ENCODE results near the gene HAO2. TPM values are rescaled to one million over a fixed set of nuclear protein-coding genes. Genes with fewer than 3 reads are reported as not detected.
"Not testable (repeated sequence)": the region's sequence is repeated elsewhere in the genome, so short reads cannot be mapped to it uniquely, and the experiment has no call there.

The HAO2 gene
- total and polyA plus RNA-seq, 4 donors = not detected

DNA sequence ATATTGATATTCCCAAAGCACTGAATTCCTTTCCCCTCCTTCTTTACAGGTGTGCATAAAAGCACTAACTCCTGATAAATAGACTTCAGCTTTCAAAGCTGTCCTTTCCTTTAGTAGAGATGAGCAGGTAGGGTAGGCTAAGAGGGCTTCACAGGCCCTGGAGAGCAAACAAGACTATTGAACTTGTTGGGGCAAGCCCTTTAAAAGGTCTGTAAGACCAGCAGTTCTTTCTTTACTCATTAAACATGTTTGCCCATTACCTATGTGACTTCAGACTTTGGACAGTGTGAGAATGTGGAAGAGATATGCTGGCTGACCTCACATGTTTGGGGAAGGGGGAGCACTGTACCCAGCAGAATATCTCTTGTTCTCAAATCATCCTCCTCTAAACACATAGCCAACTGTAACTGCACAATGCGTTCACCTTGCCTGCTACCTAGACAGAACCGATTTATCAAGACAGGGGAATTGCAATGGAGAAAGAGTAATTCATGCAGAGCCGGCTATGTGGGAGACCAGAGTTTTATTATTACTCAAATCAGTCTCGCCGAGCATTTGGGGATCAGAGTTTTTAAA lies 27.1 kb upstream of the HAO2 start:
- ATAC-seq (ENCODE audit: insufficient read depth, low FRiP score) = no peak
- Histone ChIP-seq H3K4me3 (no peak overlapping the region), H3K36me3 (ENCODE audit: control insufficient read depth in 4 of 4, insufficient read depth in 4 of 4, low read length in 4 of 4) (no peaks in the 10 kb centered on the region), H3K27me3 (ENCODE audit: control insufficient read depth in 3 of 3, insufficient read depth in 3 of 3, low read length in 2 of 3) (no peaks in the 10 kb centered on the region), H3K9ac (ENCODE audit: insufficient read depth in 1 of 2, low read length in 2 of 2) (no peak overlapping the region), H3K4me1 (ENCODE audit: control insufficient read depth in 5 of 5, insufficient read depth in 5 of 5, low read length in 5 of 5) (no peaks in the 10 kb centered on the region), H3K27ac (ENCODE audit: low read depth in 1 of 2, low read length in 1 of 2) (no peak overlapping the region), H3K9me3 (ENCODE audit: control insufficient read depth in 4 of 4, insufficient read depth in 3 of 4, low read length in 3 of 4) (peaks cover 0 to 2% (median 0%) of the 10 kb centered on the region in 4 donors)
- DNase-seq = no peak
- 79 to 87% methylated on average over 5 of the region's 5 CpGs for WGBS, 2 donors
- TF ChIP-seq, protein P1, sequence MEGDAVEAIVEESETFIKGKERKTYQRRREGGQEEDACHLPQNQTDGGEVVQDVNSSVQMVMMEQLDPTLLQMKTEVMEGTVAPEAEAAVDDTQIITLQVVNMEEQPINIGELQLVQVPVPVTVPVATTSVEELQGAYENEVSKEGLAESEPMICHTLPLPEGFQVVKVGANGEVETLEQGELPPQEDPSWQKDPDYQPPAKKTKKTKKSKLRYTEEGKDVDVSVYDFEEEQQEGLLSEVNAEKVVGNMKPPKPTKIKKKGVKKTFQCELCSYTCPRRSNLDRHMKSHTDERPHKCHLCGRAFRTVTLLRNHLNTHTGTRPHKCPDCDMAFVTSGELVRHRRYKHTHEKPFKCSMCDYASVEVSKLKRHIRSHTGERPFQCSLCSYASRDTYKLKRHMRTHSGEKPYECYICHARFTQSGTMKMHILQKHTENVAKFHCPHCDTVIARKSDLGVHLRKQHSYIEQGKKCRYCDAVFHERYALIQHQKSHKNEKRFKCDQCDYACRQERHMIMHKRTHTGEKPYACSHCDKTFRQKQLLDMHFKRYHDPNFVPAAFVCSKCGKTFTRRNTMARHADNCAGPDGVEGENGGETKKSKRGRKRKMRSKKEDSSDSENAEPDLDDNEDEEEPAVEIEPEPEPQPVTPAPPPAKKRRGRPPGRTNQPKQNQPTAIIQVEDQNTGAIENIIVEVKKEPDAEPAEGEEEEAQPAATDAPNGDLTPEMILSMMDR (IDR thresholded peaks at IDR 0.05; ENCODE audit: control extremely low read depth, extremely low read depth) = no peak

DNA sequence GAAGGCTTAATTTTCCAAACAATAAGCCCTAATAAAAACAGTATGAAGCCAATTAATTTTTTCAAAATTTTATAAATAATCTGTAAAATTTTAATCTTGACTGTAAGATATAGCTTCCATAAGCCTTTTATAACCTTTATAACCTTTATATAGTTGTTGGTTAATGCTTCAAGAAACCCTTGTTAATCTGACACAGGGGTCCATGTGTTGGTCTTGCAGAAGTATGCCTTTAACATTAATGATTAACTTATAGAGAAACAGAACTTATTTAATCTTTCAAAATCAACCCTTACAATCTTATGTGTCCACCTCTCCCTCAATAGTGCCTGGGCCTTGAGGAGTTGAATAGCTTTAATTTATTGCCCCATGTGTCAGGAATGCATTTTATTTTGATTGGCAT lies 23.2 kb upstream of the HAO2 start:
- H3K9me3 ChIP-seq (ENCODE audit: control insufficient read depth in 4 of 4, insufficient read depth in 3 of 4, low read length in 3 of 4) = no peaks in the 10 kb centered on the region
- TF ChIP-seq, protein P1 (IDR thresholded peaks at IDR 0.05; ENCODE audit: control extremely low read depth, extremely low read depth) = no peak
- no peak for ATAC-seq (ENCODE audit: insufficient read depth, low FRiP score)
- H3K4me3 ChIP-seq = no peak overlapping the region
- no peaks in the 10 kb centered on the region for H3K36me3 ChIP-seq (ENCODE audit: control insufficient read depth in 4 of 4, insufficient read depth in 4 of 4, low read length in 4 of 4)
- no peak overlapping the region for H3K27ac ChIP-seq (ENCODE audit: low read depth in 1 of 2, low read length in 1 of 2)
- H3K27me3 ChIP-seq (ENCODE audit: control insufficient read depth in 3 of 3, insufficient read depth in 3 of 3, low read length in 2 of 3) = no peaks in the 10 kb centered on the region
- DNase-seq = no peak
- H3K9ac ChIP-seq (ENCODE audit: insufficient read depth in 1 of 2, low read length in 2 of 2) = no peak overlapping the region
- no peaks in the 10 kb centered on the region for H3K4me1 ChIP-seq (ENCODE audit: control insufficient read depth in 5 of 5, insufficient read depth in 5 of 5, low read length in 5 of 5)

DNA sequence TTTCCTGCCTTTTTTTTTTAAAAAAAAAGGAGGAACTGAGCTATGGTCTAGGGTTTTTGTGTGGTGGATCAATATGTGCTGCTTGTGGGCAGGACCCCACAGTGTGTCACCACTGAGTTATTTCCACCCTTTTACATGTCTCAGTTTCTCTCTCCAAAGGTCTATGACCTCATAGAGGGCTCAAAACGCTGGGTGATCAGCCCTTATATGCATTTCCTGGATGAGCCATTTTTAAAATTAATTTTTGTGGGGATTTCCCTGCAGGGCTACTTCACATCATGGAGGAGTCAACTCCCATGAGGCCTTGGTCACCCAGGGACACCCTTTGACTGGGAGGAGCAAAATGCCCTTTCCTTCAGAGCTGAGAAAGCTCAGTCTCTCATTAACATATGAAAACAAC lies 20.7 kb upstream of the HAO2 start:
- DNase-seq = no peak
- ATAC-seq (ENCODE audit: insufficient read depth, low FRiP score) = no peak
- Histone ChIP-seq H3K4me1 (ENCODE audit: control insufficient read depth in 5 of 5, insufficient read depth in 5 of 5, low read length in 5 of 5) (no peaks in the 10 kb centered on the region), H3K9ac (ENCODE audit: insufficient read depth in 1 of 2, low read length in 2 of 2) (no peak overlapping the region), H3K27me3 (ENCODE audit: control insufficient read depth in 3 of 3, insufficient read depth in 3 of 3, low read length in 2 of 3) (no peaks in the 10 kb centered on the region), H3K4me3 (no peak overlapping the region), H3K27ac (ENCODE audit: low read depth in 1 of 2, low read length in 1 of 2) (no peak overlapping the region), H3K9me3 (ENCODE audit: control insufficient read depth in 4 of 4, insufficient read depth in 3 of 4, low read length in 3 of 4) (no peaks in the 10 kb centered on the region), H3K36me3 (ENCODE audit: control insufficient read depth in 4 of 4, insufficient read depth in 4 of 4, low read length in 4 of 4) (no peaks in the 10 kb centered on the region)
- 52 to 60% methylated on average over 1 of the region's 1 CpG for WGBS, 2 donors
- TF ChIP-seq, protein P1 (IDR thresholded peaks at IDR 0.05; ENCODE audit: control extremely low read depth, extremely low read depth) = no peak

DNA sequence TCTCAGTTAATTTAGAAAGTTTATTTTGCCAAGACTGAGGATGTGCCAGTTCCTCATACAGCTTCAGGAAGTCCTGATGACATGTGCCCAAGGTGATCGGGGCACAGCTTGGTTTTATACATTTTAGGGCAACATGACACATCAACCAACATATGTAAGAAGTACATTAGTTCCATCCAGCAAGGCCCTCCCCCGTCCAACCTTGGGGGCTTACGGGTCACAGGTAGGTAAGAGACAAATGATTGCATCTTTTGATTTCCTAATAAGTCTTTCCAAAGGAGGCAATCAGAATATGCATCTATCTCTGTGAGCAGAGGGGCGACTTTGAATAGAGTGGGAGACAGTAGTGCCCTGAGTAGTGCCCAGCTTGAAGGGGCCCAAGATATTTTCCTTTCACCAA lies 19.6 kb upstream of the HAO2 start:
- no peak overlapping the region for H3K4me3 ChIP-seq
- no peaks in the 10 kb centered on the region for H3K9me3 ChIP-seq (ENCODE audit: control insufficient read depth in 4 of 4, insufficient read depth in 3 of 4, low read length in 3 of 4)
- no peaks in the 10 kb centered on the region for H3K27me3 ChIP-seq (ENCODE audit: control insufficient read depth in 3 of 3, insufficient read depth in 3 of 3, low read length in 2 of 3)
- no peak overlapping the region for H3K27ac ChIP-seq (ENCODE audit: low read depth in 1 of 2, low read length in 1 of 2)
- TF ChIP-seq, protein P1 (IDR thresholded peaks at IDR 0.05; ENCODE audit: control extremely low read depth, extremely low read depth) = no peak
- ATAC-seq (ENCODE audit: insufficient read depth, low FRiP score) (no peak), DNase-seq (no peak)
- no peaks in the 10 kb centered on the region for H3K36me3 ChIP-seq (ENCODE audit: control insufficient read depth in 4 of 4, insufficient read depth in 4 of 4, low read length in 4 of 4)
- H3K9ac ChIP-seq (ENCODE audit: insufficient read depth in 1 of 2, low read length in 2 of 2) = no peak overlapping the region
- WGBS, 2 donors = 80 to 86% methylated on average over 4 of the region's 4 CpGs
- peaks cover 0 to 1% (median 0%) of the 10 kb centered on the region in 5 donors for H3K4me1 ChIP-seq (ENCODE audit: control insufficient read depth in 5 of 5, insufficient read depth in 5 of 5, low read length in 5 of 5)

DNA sequence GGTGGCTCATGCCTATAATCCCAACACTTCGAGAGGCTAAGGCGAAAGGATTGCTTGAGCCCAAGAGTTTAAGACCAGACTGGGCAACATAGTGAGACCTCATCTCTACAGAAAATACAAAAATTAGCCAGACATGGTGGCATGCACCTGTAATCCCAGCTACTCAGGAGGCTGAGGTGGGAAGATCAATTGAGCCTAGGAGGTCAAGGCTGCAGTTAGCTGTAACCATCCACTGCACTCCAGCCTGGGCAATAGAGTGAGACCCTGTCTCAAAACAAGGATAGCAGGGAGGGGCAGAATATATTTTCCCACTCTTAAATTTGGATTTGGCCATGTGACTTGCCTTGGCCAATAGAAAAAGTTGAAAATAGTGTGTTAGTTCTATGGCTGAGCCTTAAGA lies 17.7 kb upstream of the HAO2 start:
- not testable (repeated sequence) for H3K9me3 ChIP-seq (ENCODE audit: control insufficient read depth in 4 of 4, insufficient read depth in 3 of 4, low read length in 3 of 4); H3K27ac ChIP-seq (ENCODE audit: low read depth in 1 of 2, low read length in 1 of 2); DNase-seq; H3K9ac ChIP-seq (ENCODE audit: insufficient read depth in 1 of 2, low read length in 2 of 2); H3K4me3 ChIP-seq; H3K36me3 ChIP-seq (ENCODE audit: control insufficient read depth in 4 of 4, insufficient read depth in 4 of 4, low read length in 4 of 4); ATAC-seq (ENCODE audit: insufficient read depth, low FRiP score); H3K27me3 ChIP-seq (ENCODE audit: control insufficient read depth in 3 of 3, insufficient read depth in 3 of 3, low read length in 2 of 3)
- peaks cover 0 to 11% (median 0%) of the 10 kb centered on the region in 5 donors for H3K4me1 ChIP-seq (ENCODE audit: control insufficient read depth in 5 of 5, insufficient read depth in 5 of 5, low read length in 5 of 5)
- WGBS, 2 donors = 96 to 98% methylated on average over 2 of the region's 2 CpGs
